K562 (cell line): Measurements from ENCODE around the gene MMP15. TPM values are rescaled to one million over a fixed set of nuclear protein-coding genes. Genes with fewer than 3 reads are reported as not detected.

Experiments
- ATAC-seq: fragments of 200-7000 bp; cut with Tn5 transposase; 3 replicates; pipeline ENCODE4 v1.9.1; 2020; ENCODE audit warnings: moderate library complexity
- BruUV-seq: library from RNA; stranded (reverse); fragments of 400-500 nt; replicated peaks from 2 replicates; lab custom pipeline; 2021; lab: Mats Ljungman, UMichigan
- CTCF ChIA-PET: fragments of 300-600 bp; formaldehyde crosslinking; extraction: SDS; loops from one replicate; lab custom pipeline; 2021; ENCODE audit warnings: low intra/inter-chr PET ratio; lab: Yijun Ruan, JAX
- POLR2A ChIA-PET: fragments of 300-600, 350-650 bp; sonication (Branson Sonifier 250); formaldehyde crosslinking; extraction: SDS; loops from one replicate; lab custom pipeline; 2021; ENCODE audit warnings: antibody characterized with exemption, inconsistent platforms; lab: Yijun Ruan, JAX
- DNase-seq, 4 experiments: peaks; one replicate each; pipeline versions ENCODE4 v3.0.0 to v3.0.0-alpha.2; 2011 to 2018; ENCODE audit warnings: low spot score in 3 of 4, mixed read lengths in 3 of 4; ENCODE audit errors: extremely low read depth in 1 of 4
- FAIRE-seq: peaks from 2 replicates; lab custom pipeline; 2011; peaks lifted over from hg19 to GRCh38; lab: Jason Lieb, UNC
- H2AFZ ChIP-seq: 2 replicates; pipeline ENCODE4 v1.6.0; 2011; ENCODE audit warnings: low read depth, low read length, control low read depth, inconsistent platforms
- H3K27ac ChIP-seq: fragments of 200-600 bp; 3 replicates; pipeline ENCODE4 v1.8.0; 2011; ENCODE audit warnings: low read depth, mild to moderate bottlenecking, control low read depth, inconsistent platforms, low read length, moderate library complexity, mixed read lengths; ENCODE audit errors: extremely low read depth
- H3K27me3 ChIP-seq, 2 experiments: fragments of 300-600 bp in 1 of 2; 2 replicates in 1 of 2; 3 replicates in 1 of 2; pipeline versions ENCODE4 v1.6.0 to v1.8.0; 2011; ENCODE audit warnings: inconsistent platforms in 2 of 2, low read length in 2 of 2, mild to moderate bottlenecking in 1 of 2, mixed read lengths in 1 of 2, moderate library complexity in 1 of 2; ENCODE audit not compliant: control insufficient read depth in 2 of 2, insufficient read depth in 2 of 2
- H3K36me3 ChIP-seq: fragments of 300-600 bp; 3 replicates; pipeline ENCODE4 v1.8.0; 2011; ENCODE audit warnings: mild to moderate bottlenecking, low read length, inconsistent platforms; ENCODE audit not compliant: control insufficient read depth, insufficient read depth
- H3K4me1 ChIP-seq, 2 experiments: fragments of 200-600 bp in 1 of 2; replicated peaks in 1 of 2; 2 replicates in 1 of 2; 3 replicates in 1 of 2; pipeline versions ENCODE4 v1.5.1 to v1.8.0; 2011; ENCODE audit warnings: inconsistent platforms in 2 of 2, low read length in 2 of 2, mild to moderate bottlenecking in 1 of 2, mixed read lengths in 1 of 2, moderate library complexity in 1 of 2; ENCODE audit not compliant: control insufficient read depth in 2 of 2, insufficient read depth in 2 of 2
- H3K4me2 ChIP-seq: 2 replicates; pipeline ENCODE4 v1.6.1; 2011; ENCODE audit warnings: low read length, control low read depth, inconsistent platforms, mixed read lengths; ENCODE audit not compliant: insufficient read depth
- H3K4me3 ChIP-seq: fragments of 200-600 bp; sonication (generic), shearing (Covaris generic); 2 replicates; pipeline ENCODE4 v1.5.1; 2016; ENCODE audit warnings: control low read depth, inconsistent platforms
- H3K79me2 ChIP-seq: fragments of 200-600 bp; 3 replicates; pipeline ENCODE4 v1.8.0; 2011; ENCODE audit warnings: low read length, inconsistent platforms; ENCODE audit not compliant: control insufficient read depth, insufficient read depth
- H3K9ac ChIP-seq, 2 experiments: 2 replicates each; pipeline versions ENCODE4 v1.6.0 to v1.6.1; 2011; ENCODE audit warnings: low read depth in 2 of 2, low read length in 2 of 2, control low read depth in 1 of 2, inconsistent platforms in 1 of 2, mild to moderate bottlenecking in 1 of 2, mixed read lengths in 1 of 2; ENCODE audit not compliant: insufficient read depth in 1 of 2
- H3K9me1 ChIP-seq: one replicate; pipeline ENCODE4 v1.6.0; 2011; ENCODE audit warnings: inconsistent platforms, mild to moderate bottlenecking, low read length, moderate library complexity; ENCODE audit not compliant: control insufficient read depth, insufficient read depth
- H3K9me3 ChIP-seq: replicated peaks from 2 replicates; pipeline ENCODE4 v1.5.1; 2011; ENCODE audit warnings: low read depth, low read length, inconsistent platforms; ENCODE audit not compliant: control insufficient read depth, insufficient read depth
- H4K20me1 ChIP-seq: replicated peaks from 2 replicates; pipeline ENCODE4 v1.6.1; 2011; ENCODE audit warnings: low read length, inconsistent platforms, mixed read lengths; ENCODE audit not compliant: control insufficient read depth, insufficient read depth
- FOXP4 ChIP-seq: sonication (generic); formaldehyde crosslinking; IDR thresholded peaks from 2 replicates; pipeline ENCODE4 v1.8.0; 2022; ENCODE audit warnings: mild to moderate bottlenecking, missing genetic modification reagents, borderline replicate concordance
- GTF2F1 ChIP-seq: IDR thresholded peaks from 2 replicates; pipeline ENCODE4 v1.6.1; 2011; ENCODE audit warnings: low read depth, low read length, improper control_type of control experiment
- MLX ChIP-seq, 2 experiments: fragments of 450-650 bp in 1 of 2; sonication (generic) in 1 of 2; formaldehyde crosslinking; conservative IDR thresholded peaks; 2 replicates each; pipeline versions ENCODE4 v1.4.0 to v1.8.1; 2020 to 2022; ENCODE audit warnings: mild to moderate bottlenecking in 1 of 2, missing genetic modification reagents in 1 of 2
- WGBS: fragments of 100-300 bp; shearing (Covaris generic); methylation state at CpG from one replicate; pipeline ENCODE4 v1.1.6; 2016; ENCODE audit warnings: low coverage, mixed read lengths; ENCODE audit not compliant: insufficient coverage; ENCODE audit errors: missing lambda C conversion rate; 5-methylcytosine and 5-hydroxymethylcytosine counted together
- in situ Hi-C: fragments of 300-500 bp; cut with MboI; formaldehyde crosslinking; loops from 4 replicates; pipeline ENCODE4 v1.15.0; 2018; ENCODE audit warnings: inconsistent platforms, mixed read lengths
- intact Hi-C: fragments of 100-400 bp; cut with micrococcal nuclease; formaldehyde crosslinking; loops from 2 replicates; pipeline ENCODE4 v1.14.2; 2022
- polyA plus RNA-seq, 8 experiments: library from polyadenylated mRNA; depleted of rRNA in 4 of 8; stranded (reverse) in 5 of 8; unstranded in 3 of 8; fragments of >200 nt; fragmentation: Nextera tagmentation in 2 of 8; fragmentation: Illumina TruSeq in 1 of 8; extraction: Ambion mirVana in 2 of 8; extraction: Trizol in 1 of 8; gene quantifications; 2 replicates each; pipeline versions ENCODE4 v1.2.1 to v1.2.3, GENCODE V29; 2011 to 2014; ENCODE audit warnings: inconsistent platforms in 1 of 8, missing spikeins in 1 of 8
- total RNA-seq, 7 experiments: library from RNA; depleted of rRNA in 6 of 7; stranded (reverse); fragments of >200 nt in 6 of 7; fragmentation: Illumina TruSeq in 2 of 7; extraction: Trizol in 2 of 7; gene quantifications; 2 replicates each; pipeline versions ENCODE4 v1.2.1 to v1.2.3, GENCODE V29; 2011 to 2021; ENCODE audit warnings: low replicate concordance in 1 of 7

MMP15 gene
- total and polyA plus RNA-seq, 9 of the 15 experiments (the other 6 are each of a cell fraction or from before 2014, with no cell fraction given), result 0.01 to 20.4 (median 5.5) TPM

GRCh38 chr16:58088091-58088490, 62.5 kb downstream of the MMP15 start:
- Histone ChIP-seq H3K9me1 (no peaks in the 10 kb centered on the region), H3K27me3 (peaks cover 12 to 19% of the 10 kb centered on the region in 2 experiments; a peak in 4 of 5 replicates), H3K36me3 (no peaks in the 10 kb centered on the region), H3K4me2 (no peak overlapping the region), H2AFZ (no peak overlapping the region), H3K9ac (no peak overlapping the region), H3K9me3 (peaks cover 6% of the 10 kb centered on the region), H3K79me2 (no peaks in the 10 kb centered on the region), H3K27ac (no peak overlapping the region), H4K20me1 (no peaks in the 10 kb centered on the region), H3K4me1 (peaks cover 0 to 2% of the 10 kb centered on the region in 2 experiments; a peak in 1 of 5 replicates), H3K4me3 (no peak overlapping the region)
- FAIRE-seq, result no peak
- BruUV-seq, result no TSS peak
- no peak for ATAC-seq
- ChIA-PET POLR2A (interaction anchor here (1.1 kb wide), 1 partner anchor 34 kb away, joined by 3 read pairs; no protein-coding TSS in a partner anchor), CTCF (no interaction called here)
- in situ Hi-C loops, result no loop called here
- DNase-seq, result no peak
- intact Hi-C loops, result no loop called here
- no peak for TF ChIP-seq FOXP4 (CRISPR knock-in tag)
- no peak for TF ChIP-seq MLX (CRISPR knock-in tag; conservative IDR thresholded peaks at IDR 0.05)
- TF ChIP-seq GTF2F1, result no peak
- 46% methylated on average over 4 of the region's 9 CpGs for WGBS
